ENCODE data around the gene BOD1.

The BOD1 gene

DNA sequence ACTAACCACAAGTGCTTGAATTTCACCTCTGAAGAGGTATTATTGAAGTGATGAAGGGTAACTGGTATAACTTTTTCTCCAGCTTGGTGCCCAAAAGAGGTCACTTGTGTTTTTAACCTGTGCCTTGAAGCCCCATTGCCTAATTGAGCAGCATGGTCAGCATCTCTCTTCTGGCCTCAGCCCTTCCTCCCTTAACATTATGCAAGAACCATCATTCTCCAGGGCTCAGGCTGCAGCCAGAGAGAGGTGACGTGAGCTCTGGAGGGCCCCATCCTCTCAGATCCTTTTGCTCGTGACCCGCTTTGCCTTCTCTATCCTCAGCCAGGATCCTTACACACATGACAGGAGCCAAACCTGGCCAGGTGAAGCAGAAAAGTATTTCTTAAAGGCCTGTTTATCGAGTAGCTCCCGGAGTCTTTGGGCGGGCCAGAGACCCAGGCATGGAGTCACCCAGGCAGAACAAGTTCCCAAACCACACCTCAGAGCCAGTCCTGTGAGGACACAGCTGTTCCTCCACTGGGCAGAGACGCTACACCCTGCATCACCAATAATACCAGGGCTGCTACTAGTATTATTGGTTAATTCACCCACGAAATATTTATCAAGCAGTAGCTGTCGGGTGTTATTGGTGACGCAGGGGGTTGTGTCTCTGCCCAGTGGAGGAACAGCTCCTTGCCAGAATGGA is 29.6 kb upstream of the BOD1 start:
- TF ChIP-seq, protein P1, sequence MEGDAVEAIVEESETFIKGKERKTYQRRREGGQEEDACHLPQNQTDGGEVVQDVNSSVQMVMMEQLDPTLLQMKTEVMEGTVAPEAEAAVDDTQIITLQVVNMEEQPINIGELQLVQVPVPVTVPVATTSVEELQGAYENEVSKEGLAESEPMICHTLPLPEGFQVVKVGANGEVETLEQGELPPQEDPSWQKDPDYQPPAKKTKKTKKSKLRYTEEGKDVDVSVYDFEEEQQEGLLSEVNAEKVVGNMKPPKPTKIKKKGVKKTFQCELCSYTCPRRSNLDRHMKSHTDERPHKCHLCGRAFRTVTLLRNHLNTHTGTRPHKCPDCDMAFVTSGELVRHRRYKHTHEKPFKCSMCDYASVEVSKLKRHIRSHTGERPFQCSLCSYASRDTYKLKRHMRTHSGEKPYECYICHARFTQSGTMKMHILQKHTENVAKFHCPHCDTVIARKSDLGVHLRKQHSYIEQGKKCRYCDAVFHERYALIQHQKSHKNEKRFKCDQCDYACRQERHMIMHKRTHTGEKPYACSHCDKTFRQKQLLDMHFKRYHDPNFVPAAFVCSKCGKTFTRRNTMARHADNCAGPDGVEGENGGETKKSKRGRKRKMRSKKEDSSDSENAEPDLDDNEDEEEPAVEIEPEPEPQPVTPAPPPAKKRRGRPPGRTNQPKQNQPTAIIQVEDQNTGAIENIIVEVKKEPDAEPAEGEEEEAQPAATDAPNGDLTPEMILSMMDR (IDR thresholded peaks at IDR 0.05; ENCODE audit: poor library complexity, severe bottlenecking): no peak
- ATAC-seq (ENCODE audit: low read depth) (no peak), DNase-seq (ENCODE audit: low spot score) (peak; percentile 39)
- no peaks in the 10 kb centered on the region for H3K9me3 ChIP-seq (ENCODE audit: severe bottlenecking)
- H3K4me1 ChIP-seq (ENCODE audit: insufficient read depth, poor library complexity, severe bottlenecking): no peaks in the 10 kb centered on the region
- no peaks in the 10 kb centered on the region for H3K36me3 ChIP-seq (ENCODE audit: low read depth)
- H3K27ac ChIP-seq (ENCODE audit: poor library complexity, severe bottlenecking): no peak overlapping the region
- no peak overlapping the region for H3K4me3 ChIP-seq (ENCODE audit: severe bottlenecking)
- no peaks in the 10 kb centered on the region for H3K27me3 ChIP-seq (ENCODE audit: insufficient read depth, poor library complexity, severe bottlenecking)

DNA sequence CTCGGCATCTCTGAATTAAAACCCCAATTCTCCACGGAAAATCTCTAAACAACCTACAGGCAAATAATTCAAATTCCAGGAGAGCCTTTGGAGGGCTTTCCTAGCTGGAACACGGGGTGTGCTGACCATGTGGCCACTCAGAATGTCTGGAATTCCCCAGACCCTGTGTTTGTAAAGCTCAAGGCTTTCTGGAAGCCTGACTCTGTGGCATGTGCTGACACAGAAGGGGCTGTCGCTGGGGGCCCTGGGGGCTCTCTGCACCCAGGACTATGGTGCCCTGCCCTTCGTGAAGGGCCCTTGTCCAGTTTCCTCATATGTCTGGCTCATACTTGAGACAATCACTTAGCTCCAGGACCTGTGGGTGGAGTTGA is 29.0 kb upstream of the BOD1 start:
- Histone ChIP-seq H3K9me3 (ENCODE audit: severe bottlenecking) (no peaks in the 10 kb centered on the region), H3K27me3 (ENCODE audit: insufficient read depth, poor library complexity, severe bottlenecking) (no peaks in the 10 kb centered on the region), H3K27ac (ENCODE audit: poor library complexity, severe bottlenecking) (no peak overlapping the region), H3K4me3 (ENCODE audit: severe bottlenecking) (no peak overlapping the region), H3K36me3 (ENCODE audit: low read depth) (no peaks in the 10 kb centered on the region), H3K4me1 (ENCODE audit: insufficient read depth, poor library complexity, severe bottlenecking) (no peaks in the 10 kb centered on the region)
- DNase-seq (ENCODE audit: low spot score): peak; percentile 23
- ATAC-seq (ENCODE audit: low read depth): no peak
- TF ChIP-seq, protein P1 (IDR thresholded peaks at IDR 0.05; ENCODE audit: poor library complexity, severe bottlenecking): no peak

DNA sequence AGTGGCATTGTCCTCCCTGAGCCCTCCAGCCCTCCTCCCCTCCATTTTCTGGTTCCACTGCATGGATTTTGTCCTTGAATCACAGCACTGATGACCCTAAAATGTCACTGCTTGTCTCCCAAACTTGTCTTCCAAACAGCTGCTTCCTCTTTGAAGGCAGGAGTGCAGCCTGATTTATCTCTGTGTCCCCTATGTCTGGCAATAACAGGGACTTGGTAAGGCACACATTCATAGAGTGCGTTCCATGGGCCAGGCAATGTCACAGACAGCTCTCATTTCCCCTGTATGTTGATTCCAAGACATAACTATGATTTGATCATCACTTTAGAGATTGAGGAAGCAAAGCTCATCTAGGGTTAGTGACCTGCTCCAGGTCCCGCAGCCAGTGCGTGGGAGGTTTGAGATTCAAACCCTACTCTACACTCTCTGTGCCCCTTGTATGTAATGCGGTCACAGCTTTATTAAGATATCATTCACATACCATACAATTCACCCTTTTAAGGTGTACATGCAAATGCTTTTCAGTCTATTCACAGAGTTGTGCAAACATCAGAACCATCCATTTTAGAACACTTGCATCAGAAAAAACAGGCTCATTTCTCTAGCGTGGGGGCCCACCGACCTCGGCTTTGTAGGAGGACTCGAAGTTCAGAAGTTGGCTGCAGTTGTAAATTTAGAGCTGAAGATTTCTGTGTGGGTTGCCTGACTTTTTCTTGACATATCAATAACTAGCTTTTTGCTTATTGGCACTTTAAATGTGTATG is 28.4 kb upstream of the BOD1 start:
- TF ChIP-seq, protein P1 (IDR thresholded peaks at IDR 0.05; ENCODE audit: poor library complexity, severe bottlenecking): no peak
- ATAC-seq (ENCODE audit: low read depth): no peak
- Histone ChIP-seq H3K27me3 (ENCODE audit: insufficient read depth, poor library complexity, severe bottlenecking) (no peaks in the 10 kb centered on the region), H3K4me1 (ENCODE audit: insufficient read depth, poor library complexity, severe bottlenecking) (no peaks in the 10 kb centered on the region), H3K27ac (ENCODE audit: poor library complexity, severe bottlenecking) (no peak overlapping the region), H3K36me3 (ENCODE audit: low read depth) (no peaks in the 10 kb centered on the region), H3K9me3 (ENCODE audit: severe bottlenecking) (no peaks in the 10 kb centered on the region), H3K4me3 (ENCODE audit: severe bottlenecking) (no peak overlapping the region)
- peak; percentile 9 for DNase-seq (ENCODE audit: low spot score)

DNA sequence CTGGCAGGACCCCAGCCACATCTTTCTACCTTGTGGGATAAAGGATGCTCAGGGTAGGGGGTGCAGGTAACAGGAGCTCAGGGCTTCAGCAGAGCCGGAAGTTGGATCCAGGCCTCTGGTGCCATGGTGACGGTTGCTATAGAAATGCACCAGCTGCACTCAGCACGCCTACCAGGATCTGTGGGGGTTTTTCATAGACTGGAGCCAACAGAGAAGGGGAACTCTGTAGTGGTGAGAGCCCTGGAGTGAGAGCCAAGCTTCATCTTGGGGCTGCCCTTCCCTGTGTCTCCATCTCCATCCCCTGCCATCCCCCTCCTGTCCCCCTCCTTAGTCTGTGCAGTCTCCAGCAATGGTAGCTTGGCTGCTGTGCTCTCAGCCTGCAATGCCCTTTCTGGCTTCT is 27.5 kb upstream of the BOD1 start:
- no peaks in the 10 kb centered on the region for H3K36me3 ChIP-seq (ENCODE audit: low read depth)
- DNase-seq (ENCODE audit: low spot score): peak; percentile 38
- no peak for ATAC-seq (ENCODE audit: low read depth)

More for the DNA sequence above, 27.5 kb upstream of the BOD1 start:
- no peak overlapping the region for H3K27ac ChIP-seq (ENCODE audit: poor library complexity, severe bottlenecking)
- no peaks in the 10 kb centered on the region for H3K9me3 ChIP-seq (ENCODE audit: severe bottlenecking)
- H3K4me3 ChIP-seq (ENCODE audit: severe bottlenecking): no peak overlapping the region
- no peaks in the 10 kb centered on the region for H3K4me1 ChIP-seq (ENCODE audit: insufficient read depth, poor library complexity, severe bottlenecking)
- TF ChIP-seq, protein P1 (IDR thresholded peaks at IDR 0.05; ENCODE audit: poor library complexity, severe bottlenecking): no peak
- H3K27me3 ChIP-seq (ENCODE audit: insufficient read depth, poor library complexity, severe bottlenecking): no peaks in the 10 kb centered on the region
